Measurements from ENCODE around the gene TMBIM1. TPM values are rescaled to one million over a fixed set of nuclear protein-coding genes. Genes with fewer than 3 reads are reported as not detected.

TMBIM1 gene
- total RNA-seq, 3 donors from 2014 or later, result 201 to 464 (median 319) TPM

DNA sequence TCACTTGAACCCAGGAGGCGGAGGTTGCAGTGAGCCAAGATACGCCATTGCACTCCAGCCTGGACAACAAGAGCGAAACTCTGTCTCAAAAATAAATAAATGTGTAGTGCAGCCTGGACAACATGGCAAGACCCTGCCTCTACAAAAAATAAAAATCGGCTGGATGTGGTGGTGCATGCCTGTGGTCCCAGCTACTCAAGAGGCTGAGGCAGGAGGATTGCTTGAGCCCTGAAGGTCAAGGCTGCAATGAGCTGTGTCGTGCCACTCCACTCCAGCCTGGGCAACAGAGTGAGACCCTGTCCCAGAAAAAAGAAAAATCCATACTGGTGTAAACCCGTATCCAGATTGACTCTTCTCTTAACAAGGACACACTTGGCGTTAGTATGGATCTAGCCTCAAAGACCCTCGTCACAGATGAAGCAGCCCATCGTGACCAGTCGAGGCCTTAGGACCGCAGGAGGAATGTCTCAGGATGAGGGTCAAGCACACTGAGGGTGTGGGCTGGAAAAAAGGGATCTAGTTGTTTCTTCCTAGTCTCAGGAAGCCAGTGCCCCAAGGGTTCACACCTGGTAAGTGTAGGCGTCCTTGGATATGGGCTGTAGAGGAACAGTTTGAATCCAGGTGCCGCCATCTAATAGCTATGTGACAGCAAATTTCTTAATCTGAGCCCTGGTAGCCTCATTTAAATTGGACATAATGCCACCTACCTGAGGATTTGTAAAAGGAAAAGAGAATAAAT is 35.5 kb downstream of the TMBIM1 start:
- H3K9me3 ChIP-seq, result no peaks in the 10 kb centered on the region
- H3K4me3 ChIP-seq, result no peak overlapping the region
- no peak for DNase-seq
- intact Hi-C loops (cut with DNase I, micrococcal nuclease), result loop anchor here (10.0 kb wide), 1 partner anchor 72 kb away; no protein-coding TSS in a partner anchor
- TF ChIP-seq, protein P1, sequence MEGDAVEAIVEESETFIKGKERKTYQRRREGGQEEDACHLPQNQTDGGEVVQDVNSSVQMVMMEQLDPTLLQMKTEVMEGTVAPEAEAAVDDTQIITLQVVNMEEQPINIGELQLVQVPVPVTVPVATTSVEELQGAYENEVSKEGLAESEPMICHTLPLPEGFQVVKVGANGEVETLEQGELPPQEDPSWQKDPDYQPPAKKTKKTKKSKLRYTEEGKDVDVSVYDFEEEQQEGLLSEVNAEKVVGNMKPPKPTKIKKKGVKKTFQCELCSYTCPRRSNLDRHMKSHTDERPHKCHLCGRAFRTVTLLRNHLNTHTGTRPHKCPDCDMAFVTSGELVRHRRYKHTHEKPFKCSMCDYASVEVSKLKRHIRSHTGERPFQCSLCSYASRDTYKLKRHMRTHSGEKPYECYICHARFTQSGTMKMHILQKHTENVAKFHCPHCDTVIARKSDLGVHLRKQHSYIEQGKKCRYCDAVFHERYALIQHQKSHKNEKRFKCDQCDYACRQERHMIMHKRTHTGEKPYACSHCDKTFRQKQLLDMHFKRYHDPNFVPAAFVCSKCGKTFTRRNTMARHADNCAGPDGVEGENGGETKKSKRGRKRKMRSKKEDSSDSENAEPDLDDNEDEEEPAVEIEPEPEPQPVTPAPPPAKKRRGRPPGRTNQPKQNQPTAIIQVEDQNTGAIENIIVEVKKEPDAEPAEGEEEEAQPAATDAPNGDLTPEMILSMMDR (IDR thresholded peaks at IDR 0.05), result no peak
- H3K36me3 ChIP-seq (ENCODE audit: low read depth), result peaks cover 15% of the 10 kb centered on the region
- peaks cover 18% of the 10 kb centered on the region for H3K4me1 ChIP-seq (ENCODE audit: low read depth)
- no peak for ATAC-seq

DNA sequence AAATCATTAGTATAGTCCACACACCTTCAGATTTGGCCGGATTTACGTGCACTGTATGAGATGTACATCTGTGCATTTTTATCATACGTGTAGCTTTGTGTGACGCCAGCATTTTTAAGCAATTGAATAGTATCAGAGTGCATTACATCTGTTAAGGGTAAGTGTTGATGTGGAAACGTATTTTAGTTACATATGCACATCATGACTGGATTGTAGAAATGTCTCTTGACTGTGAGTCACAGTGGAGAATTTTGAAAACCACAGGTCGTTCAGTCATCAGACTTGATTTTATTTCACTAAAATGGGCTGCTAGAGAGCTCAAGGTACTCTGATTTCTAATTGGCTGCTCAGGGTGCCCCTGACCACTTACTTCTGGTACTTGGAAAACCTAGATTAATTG is 36.9 kb downstream of the TMBIM1 start:
- peaks cover 9% of the 10 kb centered on the region for H3K4me1 ChIP-seq (ENCODE audit: low read depth)
- no peak for ATAC-seq
- no peaks in the 10 kb centered on the region for H3K9me3 ChIP-seq
- peaks cover 15% of the 10 kb centered on the region for H3K36me3 ChIP-seq (ENCODE audit: low read depth)
- no peak for DNase-seq
- intact Hi-C loops (cut with DNase I, micrococcal nuclease), result loop anchor here (10.0 kb wide), 1 partner anchor 71 kb away; no protein-coding TSS in a partner anchor
- TF ChIP-seq, protein P1 (IDR thresholded peaks at IDR 0.05), result no peak
- no peak overlapping the region for H3K4me3 ChIP-seq

GRCh38 chr2:218253232-218253625 is 39.1 kb downstream of the TMBIM1 start:
- Histone ChIP-seq H3K4me3 (no peak overlapping the region), H3K36me3 (ENCODE audit: low read depth) (peaks cover 21% of the 10 kb centered on the region), H3K9me3 (no peaks in the 10 kb centered on the region), H3K4me1 (ENCODE audit: low read depth) (peaks cover under 1% of the 10 kb centered on the region)
- no peak for DNase-seq
- intact Hi-C loops (cut with DNase I, micrococcal nuclease), result loop anchor here (10.0 kb wide), 1 partner anchor 68 kb away; no protein-coding TSS in a partner anchor
- ATAC-seq, result no peak
- TF ChIP-seq, protein P1 (IDR thresholded peaks at IDR 0.05), result no peak

DNA sequence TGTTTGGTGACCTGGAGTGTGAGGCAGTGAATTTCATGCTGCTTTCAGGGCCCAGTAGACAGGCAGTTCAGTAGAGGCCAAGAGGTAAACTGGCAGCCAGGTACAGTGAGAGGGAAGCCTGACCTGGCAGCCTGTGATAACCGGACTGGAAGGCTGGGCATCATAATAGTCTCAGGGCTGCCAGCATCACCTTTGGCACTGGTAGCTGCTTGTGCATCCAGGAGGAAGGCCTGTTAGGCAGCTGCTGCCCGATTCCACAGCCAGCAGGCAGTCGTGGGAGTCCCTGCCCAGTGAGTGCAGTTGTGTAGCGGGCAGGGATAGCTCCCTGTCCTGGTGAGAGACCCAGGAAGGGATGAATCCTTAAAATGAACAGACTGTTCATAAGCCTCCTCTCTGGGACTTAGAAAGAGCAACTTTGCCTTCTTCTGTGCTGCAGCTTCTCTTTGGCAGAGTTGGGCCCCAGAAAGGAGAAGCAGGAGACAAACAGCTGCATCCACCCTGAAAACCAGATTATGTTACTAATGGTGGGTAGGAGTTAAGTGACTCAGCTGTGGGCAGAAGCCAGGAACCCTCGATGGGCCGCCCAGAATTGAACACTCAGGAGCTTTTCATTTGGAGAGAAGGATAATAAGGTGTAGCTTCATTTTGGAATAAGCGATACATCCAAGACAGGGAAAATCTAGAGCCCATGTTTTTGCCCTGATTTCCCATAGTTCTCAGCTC is 39.6 kb downstream of the TMBIM1 start:
- Histone ChIP-seq H3K4me1 (ENCODE audit: low read depth) (no peaks in the 10 kb centered on the region), H3K36me3 (ENCODE audit: low read depth) (peaks cover 21% of the 10 kb centered on the region), H3K9me3 (no peaks in the 10 kb centered on the region), H3K4me3 (no peak overlapping the region)
- no peak for ATAC-seq
- no peak for DNase-seq
- TF ChIP-seq, protein P1 (IDR thresholded peaks at IDR 0.05), result no peak
- intact Hi-C loops (cut with DNase I, micrococcal nuclease), result loop anchor here (10.0 kb wide), 1 partner anchor 68 kb away; no protein-coding TSS in a partner anchor

- ATAC-seq, result no peak
- TF ChIP-seq, protein P1 (IDR thresholded peaks at IDR 0.05), result no peak
- Histone ChIP-seq H3K36me3 (ENCODE audit: low read depth) (peaks cover 28% of the 10 kb centered on the region), H3K4me3 (no peak overlapping the region), H3K4me1 (ENCODE audit: low read depth) (no peaks in the 10 kb centered on the region), H3K9me3 (no peaks in the 10 kb centered on the region)
- DNase-seq, result no peak
- intact Hi-C loops (cut with DNase I, micrococcal nuclease), result loop anchor here (10.0 kb wide), 1 partner anchor 65 kb away; no protein-coding TSS in a partner anchor
These were observed 42.6 kb downstream of the TMBIM1 start for GRCh38 chr2:218249691-218250090.

All from mucosa of descending colon (tissue), 3 donors.